SK-N-SH (cell line): ENCODE measurements around the gene CRACR2A.

Experiments used
- CTCF ChIP-seq: fragments of 200-600 bp; sonication (generic); IDR thresholded peaks from 2 replicates; pipeline ENCODE4 v1.6.1; 2017; ENCODE audit warnings: antibody characterized with exemption, mild to moderate bottlenecking, moderate library complexity
- POLR2AphosphoS5 ChIP-seq: IDR thresholded peaks from 2 replicates; pipeline ENCODE4 v1.6.1; 2012; ENCODE audit warnings: low read depth, low read length
- RAD21 ChIP-seq: IDR thresholded peaks from 2 replicates; pipeline ENCODE4 v1.6.1; 2012; ENCODE audit warnings: mild to moderate bottlenecking, low read length
- RCOR1 ChIP-seq: fragments of 150-350 bp; IDR thresholded peaks from 2 replicates; pipeline ENCODE4 v1.6.1; 2017; ENCODE audit warnings: antibody characterized with exemption, low read length
- SMC3 ChIP-seq: IDR thresholded peaks from 2 replicates; pipeline ENCODE4 v1.6.1; 2012; ENCODE audit warnings: low read depth, low read length, improper control_type of control experiment
- TAF1 ChIP-seq: IDR thresholded peaks from 2 replicates; pipeline ENCODE4 v1.6.1; 2012; ENCODE audit warnings: low read depth, mild to moderate bottlenecking, low read length, moderate library complexity, borderline replicate concordance
- USF2 ChIP-seq: fragments of 150-350 bp; IDR thresholded peaks from 2 replicates; pipeline ENCODE4 v1.6.1; 2017; ENCODE audit warnings: antibody characterized with exemption, low read length, low read depth, borderline replicate concordance
- YY1 ChIP-seq: IDR thresholded peaks from 2 replicates; pipeline ENCODE4 v1.4.0; 2012; ENCODE audit warnings: low read depth, mild to moderate bottlenecking

GRCh38 chr12:3789838-3790237, 36.9 kb upstream of the CRACR2A start:
- TF ChIP-seq RCOR1 (no peak), SMC3 (no peak), RAD21 (no peak), YY1 (no peak), CTCF (no peak), TAF1 (no peak), POLR2AphosphoS5 (no peak), USF2 (no peak)
